Measurements from ENCODE around the gene TIMELESS. TPM values are rescaled to one million over a fixed set of nuclear protein-coding genes. Genes with fewer than 3 reads are reported as not detected.

The TIMELESS gene
- total RNA-seq, 1 experiment from 2014 or later: 47.0 TPM

GRCh38 chr12:56425193-56425592 lies 24.0 kb downstream of the TIMELESS start:
- intact Hi-C loops (cut with micrococcal nuclease): no loop called here
- no peaks in the 10 kb centered on the region for H3K9me2 ChIP-seq (ENCODE audit: insufficient read depth)
- no TSS peak for BruUV-seq (replicated peaks)
- H3K27me3 ChIP-seq (ENCODE audit: insufficient read depth, low read length): no peaks in the 10 kb centered on the region
- H4K20me1 ChIP-seq (ENCODE audit: insufficient read depth): no peaks in the 10 kb centered on the region
- no peak for TF ChIP-seq CTCF (IDR thresholded peaks at IDR 0.05 in 2 of 3, conservative IDR thresholded peaks at IDR 0.05 in 1 of 3; ENCODE audit: borderline replicate concordance in 1 of 3, insufficient read depth in 1 of 3, low read depth in 2 of 3, low read length in 2 of 3)
- TF ChIP-seq FOSL1 (IDR thresholded peaks at IDR 0.05; ENCODE audit: low read depth): no peak
- TF ChIP-seq YY1 (IDR thresholded peaks at IDR 0.05; ENCODE audit: extremely low read depth, insufficient replicate concordance, low read depth, low read length): no peak
- TF ChIP-seq, protein P1, sequence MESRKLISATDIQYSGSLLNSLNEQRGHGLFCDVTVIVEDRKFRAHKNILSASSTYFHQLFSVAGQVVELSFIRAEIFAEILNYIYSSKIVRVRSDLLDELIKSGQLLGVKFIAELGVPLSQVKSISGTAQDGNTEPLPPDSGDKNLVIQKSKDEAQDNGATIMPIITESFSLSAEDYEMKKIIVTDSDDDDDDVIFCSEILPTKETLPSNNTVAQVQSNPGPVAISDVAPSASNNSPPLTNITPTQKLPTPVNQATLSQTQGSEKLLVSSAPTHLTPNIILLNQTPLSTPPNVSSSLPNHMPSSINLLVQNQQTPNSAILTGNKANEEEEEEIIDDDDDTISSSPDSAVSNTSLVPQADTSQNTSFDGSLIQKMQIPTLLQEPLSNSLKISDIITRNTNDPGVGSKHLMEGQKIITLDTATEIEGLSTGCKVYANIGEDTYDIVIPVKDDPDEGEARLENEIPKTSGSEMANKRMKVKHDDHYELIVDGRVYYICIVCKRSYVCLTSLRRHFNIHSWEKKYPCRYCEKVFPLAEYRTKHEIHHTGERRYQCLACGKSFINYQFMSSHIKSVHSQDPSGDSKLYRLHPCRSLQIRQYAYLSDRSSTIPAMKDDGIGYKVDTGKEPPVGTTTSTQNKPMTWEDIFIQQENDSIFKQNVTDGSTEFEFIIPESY (IDR thresholded peaks at IDR 0.05; ENCODE audit: extremely low read depth, insufficient replicate concordance, low read length): no peak
- TF ChIP-seq SP1 (IDR thresholded peaks at IDR 0.05; ENCODE audit: low read depth): no peak
- no peak for TF ChIP-seq ZFX (IDR thresholded peaks at IDR 0.05)
- TF ChIP-seq EZH2 (IDR thresholded peaks at IDR 0.05): no peak
- no peak for TF ChIP-seq REST (IDR thresholded peaks at IDR 0.05; ENCODE audit: low read depth)
- no peak for TF ChIP-seq EGR1 (IDR thresholded peaks at IDR 0.05; ENCODE audit: low read depth)
- TF ChIP-seq ZNF274 (IDR thresholded peaks at IDR 0.05; ENCODE audit: low read depth, low read length): no peak
- no peak for TF ChIP-seq POLR2A (IDR thresholded peaks at IDR 0.05; ENCODE audit: borderline replicate concordance, extremely low read depth, insufficient read depth, insufficient read length)
- TF ChIP-seq ATF3 (IDR thresholded peaks at IDR 0.05): no peak
- TF ChIP-seq MAX (IDR thresholded peaks at IDR 0.05): no peak
- TF ChIP-seq ELF1 (IDR thresholded peaks at IDR 0.05; ENCODE audit: borderline replicate concordance, low read depth): no peak
- peaks cover 26 to 53% of the 10 kb centered on the region in 2 experiments; a peak in 3 of 4 replicates for H3K36me3 ChIP-seq (ENCODE audit: control insufficient read depth in 1 of 2, insufficient read depth in 2 of 2, low read length in 2 of 2)
- H3K4me2 ChIP-seq (ENCODE audit: low read length): no peak overlapping the region
- H3K4me3 ChIP-seq (replicated peaks in 1 of 2; ENCODE audit: low read depth in 1 of 2, low read length in 2 of 2): no peak overlapping the region
- no peak for DNase-seq (ENCODE audit: low read depth, low spot score)
- ChIA-PET POLR2A (no interaction called here), CTCF (no interaction called here), RAD21 (ENCODE audit: low non-redundant PET in 1 of 2, low total read pairs in 2 of 2, uncharacterized antibody in 2 of 2, unreplicated experiment in 2 of 2) (no interaction called here)
- no peak overlapping the region for H3K27ac ChIP-seq (ENCODE audit: low read depth, low read length)
- H3K4me1 ChIP-seq (ENCODE audit: control insufficient read depth in 1 of 2, insufficient read depth in 2 of 2, low read length in 2 of 2): no peaks in the 10 kb centered on the region
- ATAC-seq: no peak
- no peak overlapping the region for H2AFZ ChIP-seq (ENCODE audit: low read depth, low read length, poor library complexity, severe bottlenecking)
- no peaks in the 10 kb centered on the region for H3K9me3 ChIP-seq (ENCODE audit: control insufficient read depth in 1 of 2, insufficient read depth in 1 of 2, low read depth in 1 of 2, low read length in 2 of 2)
- no peaks in the 10 kb centered on the region for H3K79me2 ChIP-seq (ENCODE audit: insufficient read depth, low read length)
- H3K9ac ChIP-seq (ENCODE audit: low read length): no peak overlapping the region

All from HCT116 (cell line).